Hypothalamus (tissue), 51 donors: ENCODE results near the gene PPP2R5A.
A peak's percentile ranks its signal among the peaks of the same experiment; 100 is the strongest.
"Not testable (repeated sequence)": the region's sequence is repeated elsewhere in the genome, so short reads cannot be mapped to it uniquely, and the experiment has no call there.

Source experiments
- DNase-seq, 51 donors: peaks; one replicate each; lab custom pipeline; 2025; lab: John Stamatoyannopoulos, UW

The PPP2R5A gene

DNA sequence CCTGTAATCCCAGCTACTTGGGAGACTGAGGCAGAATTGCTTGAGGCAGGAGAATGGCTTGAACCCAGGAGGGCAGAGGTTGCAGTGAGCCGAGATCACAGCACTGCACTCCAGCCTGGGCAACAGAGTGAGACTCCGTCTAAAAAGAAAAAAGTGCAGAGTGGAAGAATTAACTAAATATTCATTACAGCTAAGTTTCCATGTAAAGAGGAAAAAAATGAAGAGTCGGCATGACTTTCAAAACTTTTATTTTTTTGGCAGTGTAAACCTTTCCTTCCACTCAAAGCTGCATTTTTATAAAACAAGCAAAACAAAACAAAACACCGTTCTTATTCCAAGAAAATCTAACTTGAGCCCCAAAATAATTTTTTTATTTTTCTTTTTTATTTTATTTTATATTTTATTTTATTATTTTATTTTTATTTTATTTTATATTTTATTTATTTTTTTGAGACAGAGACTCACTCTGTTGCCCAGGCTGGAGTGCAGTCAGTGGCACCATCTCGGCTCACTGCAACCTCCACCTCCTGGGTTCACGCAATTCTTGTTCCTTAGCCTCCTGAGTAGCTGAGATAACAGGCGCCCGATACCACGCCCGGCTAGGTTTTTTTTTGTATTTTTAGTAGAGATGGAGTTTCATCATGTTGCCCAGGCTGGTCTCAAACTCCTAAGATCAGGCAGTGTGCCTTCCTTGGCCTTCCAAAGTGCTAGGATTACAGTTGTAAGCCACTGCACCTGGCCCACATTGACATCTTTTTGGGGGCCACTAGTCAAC lies 66.6 kb downstream of the PPP2R5A start:
- no peak for DNase-seq

GRCh38 chr1:212353181-212353580 lies 68.0 kb downstream of the PPP2R5A start:
- DNase-seq: no peak

DNA sequence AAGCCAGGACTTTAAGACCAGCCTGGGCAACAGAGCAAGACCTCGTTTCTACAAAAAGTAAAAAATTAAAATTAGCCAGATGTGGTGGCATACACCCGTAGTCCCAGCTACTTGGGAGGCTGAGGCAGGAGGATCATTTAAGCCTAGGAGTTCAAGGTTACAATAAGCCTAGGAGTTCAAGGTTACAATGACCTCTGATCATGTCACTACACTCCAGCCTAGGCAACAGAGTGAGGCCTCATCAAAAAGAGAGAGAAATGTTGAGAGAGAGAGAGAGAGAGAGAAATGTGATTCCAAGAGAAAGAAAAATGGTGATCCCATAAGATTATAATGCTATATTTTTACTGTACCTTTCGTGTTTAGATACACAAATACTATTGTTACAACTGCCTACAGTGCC lies 69.3 kb downstream of the PPP2R5A start:
- DNase-seq: no peak

GRCh38 chr1:212355230-212355969 lies 70.2 kb downstream of the PPP2R5A start:
- no peak for DNase-seq

DNA sequence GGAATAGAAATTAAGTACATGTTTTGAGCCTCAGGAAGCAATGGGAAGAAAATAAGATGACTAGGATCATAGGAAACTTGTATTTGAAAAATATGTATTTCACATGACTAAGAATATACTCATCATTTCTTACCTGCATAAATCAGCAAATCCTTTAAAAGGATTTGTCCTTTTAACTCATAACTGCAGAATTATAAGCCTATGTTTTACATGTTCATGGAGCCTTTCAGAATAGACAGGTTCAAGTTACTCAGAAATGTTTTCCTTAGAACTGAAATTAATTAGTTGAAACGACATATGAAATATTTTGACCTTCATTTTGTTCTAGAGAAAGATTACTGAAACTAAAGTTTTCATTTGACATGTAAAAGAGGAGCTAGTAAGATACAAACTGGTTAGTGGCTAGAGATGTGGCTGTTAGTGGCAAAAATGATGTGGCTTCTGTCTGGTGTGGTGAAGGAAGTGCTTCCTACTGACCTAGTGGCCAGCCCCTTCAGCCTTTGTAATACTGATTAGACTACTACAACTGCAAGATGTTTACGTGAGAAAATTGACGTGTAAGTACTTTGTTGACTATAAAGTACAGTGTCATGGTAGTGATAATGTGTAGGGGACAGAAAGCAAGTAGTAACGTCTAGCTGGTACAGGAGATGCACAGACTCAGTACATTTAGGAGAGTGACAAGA lies 74.7 kb downstream of the PPP2R5A start:
- no peak for DNase-seq

- DNase-seq: no peak
These were observed 79.8 kb downstream of the PPP2R5A start for GRCh38 chr1:212364985-212365384.

GRCh38 chr1:212366901-212367300 lies 81.7 kb downstream of the PPP2R5A start:
- DNase-seq: no peak

DNA sequence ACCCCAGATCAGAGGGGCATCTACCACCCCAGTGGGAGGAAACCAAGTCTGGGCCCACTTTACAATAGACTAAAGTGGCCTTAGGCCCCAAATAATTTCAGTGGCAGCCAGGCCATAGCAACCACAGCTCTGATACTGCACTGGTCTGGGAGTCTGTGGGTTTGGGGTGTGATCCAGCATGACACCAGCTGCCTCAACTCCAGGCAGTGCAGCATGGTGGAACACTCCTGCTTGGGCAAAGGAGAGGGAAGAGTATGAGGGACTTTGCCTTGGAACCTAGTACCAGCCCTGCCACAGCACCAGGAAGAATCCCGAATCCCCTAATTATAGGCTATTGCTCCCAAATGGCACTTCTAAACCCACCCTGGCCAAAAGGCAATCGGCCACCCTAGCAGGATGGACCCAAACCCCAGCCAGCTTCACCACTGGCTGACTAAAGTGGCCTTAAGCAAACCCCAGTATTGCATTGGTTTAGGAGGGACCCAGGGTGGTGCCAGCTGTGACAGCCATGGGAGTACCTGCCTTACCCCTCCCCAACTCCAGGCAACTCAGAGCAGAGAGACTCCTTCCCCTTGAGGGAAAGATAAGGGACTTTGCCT lies 82.4 kb downstream of the PPP2R5A start:
- no peak for DNase-seq

- peak in 12 of 51 donors; percentile 5 to 36 (median 18) for DNase-seq
These were observed 82.9 kb downstream of the PPP2R5A start for GRCh38 chr1:212368073-212368484.

DNA sequence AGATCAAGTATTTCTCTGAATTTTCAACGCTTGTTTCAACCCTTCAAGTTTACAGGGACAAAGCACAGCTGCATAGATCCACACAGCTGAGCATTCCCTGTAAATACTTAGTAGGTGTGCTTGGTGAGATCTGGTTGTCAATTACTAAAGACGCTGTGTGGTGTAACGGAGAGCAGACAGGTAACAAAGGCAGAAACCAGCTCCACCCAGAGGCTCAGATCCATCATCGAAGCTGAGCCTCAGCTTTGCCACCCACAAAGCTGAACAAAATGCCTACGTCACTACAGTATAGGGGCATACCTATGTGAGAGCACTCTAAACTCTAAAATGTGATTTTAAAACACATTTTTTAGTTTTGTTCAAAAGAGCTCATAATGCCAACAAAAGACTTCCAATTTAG lies 90.8 kb downstream of the PPP2R5A start:
- no peak for DNase-seq

DNA sequence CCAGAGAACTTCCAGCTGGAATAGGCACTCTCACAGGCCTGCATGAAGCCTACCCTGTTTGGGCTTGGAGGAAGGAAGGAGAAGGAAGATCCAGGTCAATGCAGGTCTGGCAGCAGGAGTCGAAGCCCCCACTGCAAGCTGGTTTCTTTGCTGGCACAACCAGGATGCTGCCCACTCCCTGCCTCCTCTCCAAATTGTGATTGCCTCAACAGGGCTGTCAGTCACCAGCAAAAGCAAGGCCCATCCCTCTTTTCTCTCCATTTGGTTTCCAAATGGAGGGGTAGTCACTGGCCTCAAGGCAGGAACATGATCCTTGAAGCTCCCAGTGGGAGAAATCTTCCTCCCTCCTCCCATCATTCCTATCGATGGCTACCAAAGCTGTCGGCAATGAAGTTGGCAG lies 92.4 kb downstream of the PPP2R5A start:
- DNase-seq: no peak

GRCh38 chr1:212379366-212379765 lies 94.2 kb downstream of the PPP2R5A start:
- no peak for DNase-seq

- no peak for DNase-seq
These were observed 96.3 kb downstream of the PPP2R5A start for GRCh38 chr1:212381397-212382035.

GRCh38 chr1:212386029-212386428 lies 100.8 kb downstream of the PPP2R5A start:
- no peak for DNase-seq

DNA sequence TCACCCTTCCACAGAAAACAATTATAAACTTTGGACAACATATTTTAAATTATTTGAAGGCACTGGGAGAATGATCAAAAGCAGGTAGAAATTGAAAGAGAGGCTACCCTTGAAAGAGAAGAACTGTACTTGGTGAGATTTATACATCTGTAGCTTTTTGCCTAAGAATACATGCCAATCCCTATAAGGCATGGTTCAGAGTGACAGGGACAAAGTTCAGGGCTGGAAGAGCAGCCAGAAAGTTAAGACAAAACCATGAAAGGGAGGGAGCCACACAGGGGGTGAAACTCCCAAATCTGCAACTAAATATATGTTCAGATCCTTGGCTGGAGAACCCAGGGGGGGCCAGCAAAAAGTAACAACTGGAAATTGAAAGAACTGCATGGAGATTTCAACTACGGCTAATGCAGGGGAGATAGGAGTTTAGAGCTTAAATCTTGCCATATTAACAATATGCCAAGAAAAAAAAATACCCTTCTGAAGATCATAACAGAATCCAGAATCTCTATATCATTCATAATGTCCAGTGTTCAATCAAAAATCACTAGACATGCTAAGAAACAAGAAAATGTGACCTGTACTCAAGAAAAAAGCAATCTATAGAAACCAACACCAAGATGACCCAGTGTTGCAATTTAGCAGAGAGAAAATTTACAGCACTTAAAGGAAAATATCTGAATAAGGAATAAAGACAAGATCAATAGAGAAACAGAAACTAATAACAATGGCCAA lies 103.9 kb downstream of the PPP2R5A start:
- DNase-seq: no peak

- DNase-seq: not testable (repeated sequence)
These were observed 110.6 kb downstream of the PPP2R5A start for GRCh38 chr1:212395678-212396437.

DNA sequence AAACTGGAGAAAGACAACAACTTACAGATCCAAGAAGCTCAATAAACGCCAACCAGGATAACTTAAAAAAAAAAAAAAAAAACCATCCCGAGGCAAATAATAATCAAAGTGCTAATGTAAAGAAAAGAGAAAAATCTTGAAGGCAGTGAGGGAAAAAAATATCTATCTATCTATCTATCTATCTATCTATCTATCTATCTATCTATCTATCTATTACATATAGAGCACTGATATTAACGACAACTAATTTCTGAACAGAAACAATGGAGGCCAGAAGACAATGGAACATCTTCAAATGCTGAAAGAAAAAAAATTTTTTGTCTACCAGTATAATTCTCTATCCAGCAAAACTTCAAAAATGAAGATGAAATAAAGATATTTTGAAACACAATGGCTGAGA lies 111.4 kb downstream of the PPP2R5A start:
- no peak for DNase-seq

DNA sequence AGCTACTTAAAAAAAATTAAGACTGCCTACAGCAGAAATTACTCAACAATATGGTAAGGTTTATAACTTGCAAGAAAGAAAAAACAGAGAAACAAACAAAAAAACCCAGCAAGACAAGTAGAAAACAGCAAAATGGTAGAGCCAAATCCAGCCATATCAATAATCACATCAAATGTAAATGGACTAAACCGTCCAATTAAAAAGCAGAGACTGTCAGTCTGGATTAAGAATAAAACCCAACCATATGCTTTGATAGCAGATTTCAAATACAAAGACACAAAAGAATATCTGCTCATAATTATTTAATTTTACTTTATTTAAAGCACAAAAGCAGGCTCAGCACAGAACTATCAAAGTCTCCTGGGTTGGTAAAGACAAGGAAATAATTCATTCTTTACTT lies 112.0 kb downstream of the PPP2R5A start:
- DNase-seq: no peak

DNA sequence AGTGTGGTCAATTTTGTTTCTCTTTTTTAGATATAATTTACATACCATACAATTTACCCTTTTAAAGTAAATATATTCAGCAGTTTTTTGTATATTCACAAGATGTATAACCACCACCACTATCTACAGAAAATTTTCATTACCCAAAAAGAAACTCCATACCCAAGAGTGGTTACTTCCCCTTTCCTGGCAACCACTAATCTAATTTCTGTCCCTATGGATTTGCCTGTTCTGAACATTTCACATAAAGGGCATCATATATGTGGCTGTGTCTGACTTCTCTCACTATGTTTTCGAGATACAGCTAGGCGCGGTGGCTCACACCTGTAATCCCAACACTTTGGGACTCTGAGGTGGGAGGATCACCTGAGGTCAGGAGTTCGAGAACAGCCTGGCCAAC lies 115.8 kb downstream of the PPP2R5A start:
- no peak for DNase-seq
